ENCODE results near the gene SLC7A1. TPM values are rescaled to one million over a fixed set of nuclear protein-coding genes. Genes with fewer than 3 reads are reported as not detected.
A peak's percentile ranks its signal among the peaks of the same experiment; 100 is the strongest.

The SLC7A1 gene
- polyA plus RNA-seq, 3 donors = 0.89 to 2.2 (median 0.92) TPM

GRCh38 chr13:29546662-29547061 lies 48.8 kb downstream of the SLC7A1 start:
- Histone ChIP-seq H3K4me3 (replicated peaks in 1 of 3; ENCODE audit: low read depth in 2 of 3, low read length in 3 of 3) (no peak overlapping the region), H3K4me2 (replicated peaks; ENCODE audit: extremely low read depth, low read length, poor library complexity, severe bottlenecking) (no peak overlapping the region), H3K4me1 (ENCODE audit: control insufficient read depth in 1 of 2, insufficient read depth in 2 of 2, low read length in 2 of 2) (no peaks in the 10 kb centered on the region), H3K79me2 (ENCODE audit: insufficient read depth, low read length) (peaks cover 26% of the 10 kb centered on the region), H3K27ac (ENCODE audit: low read depth in 1 of 2, low read length in 2 of 2) (no peak overlapping the region), H3K9ac (ENCODE audit: insufficient read depth, low read length, poor library complexity, severe bottlenecking) (no peak overlapping the region), H3K27me3 (ENCODE audit: control insufficient read depth in 2 of 2, insufficient read depth in 2 of 2, low read length in 2 of 2) (no peaks in the 10 kb centered on the region), H3K36me3 (replicated peaks in 1 of 2; ENCODE audit: control insufficient read depth in 1 of 2, insufficient read depth in 2 of 2, low read length in 2 of 2) (peaks cover 21 to 46% of the 10 kb centered on the region in 2 donors), H4K20me1 (ENCODE audit: insufficient read depth, low read length) (no peaks in the 10 kb centered on the region), H3K9me3 (replicated peaks in 1 of 2; ENCODE audit: control insufficient read depth in 1 of 2, insufficient read depth in 1 of 2, low read length in 2 of 2) (no peaks in the 10 kb centered on the region), H2AFZ (ENCODE audit: insufficient read depth, low read depth, low read length, poor library complexity, severe bottlenecking) (no peak overlapping the region)
- Mint-ChIP-seq H3K27me3 (ENCODE audit: low read depth in 3 of 3) (no peaks in the 10 kb centered on the region), H3K4me1 (no peaks in the 10 kb centered on the region), H3K4me3 (no peak overlapping the region), H3K27ac (peak overlapping the region in 3 of 7 donors; percentile 8 to 63 (median 9)), H3K9me3 (no peaks in the 10 kb centered on the region), H3K36me3 (peaks cover 45 to 48% of the 10 kb centered on the region in 2 donors)
- 100% methylated on average over 4 of the region's 8 CpGs for WGBS (ENCODE audit: insufficient coverage)
- TF ChIP-seq CTCF (IDR thresholded peaks at IDR 0.05) = no peak
- intact Hi-C loops (cut with micrococcal nuclease) = no loop called here
- DNase-seq = no peak

DNA sequence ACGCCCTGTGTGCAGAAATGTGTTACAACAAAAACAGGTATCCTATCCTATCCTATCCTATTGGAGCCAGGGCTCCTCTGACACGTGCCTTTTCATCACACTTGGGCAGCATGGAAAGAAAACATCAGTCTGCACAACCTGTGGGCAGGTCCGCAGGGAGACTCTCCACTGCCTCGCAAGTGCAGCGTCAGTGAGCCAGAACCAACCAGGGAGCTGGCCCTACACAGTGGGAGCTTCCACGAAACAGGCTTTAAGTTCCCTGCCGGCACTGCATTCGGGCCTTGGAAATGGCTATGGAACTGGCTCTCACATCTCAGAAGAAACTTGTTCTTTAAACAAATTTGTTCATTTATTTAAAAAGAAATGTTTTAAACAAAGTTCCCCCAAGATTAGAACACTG lies 49.5 kb downstream of the SLC7A1 start:
- Mint-ChIP-seq H3K36me3 (peaks cover 41 to 43% of the 10 kb centered on the region in 2 donors), H3K27ac (no peak overlapping the region), H3K27me3 (ENCODE audit: low read depth in 3 of 3) (no peaks in the 10 kb centered on the region), H3K4me3 (no peak overlapping the region), H3K9me3 (no peaks in the 10 kb centered on the region), H3K4me1 (no peaks in the 10 kb centered on the region)
- H3K79me2 ChIP-seq (ENCODE audit: insufficient read depth, low read length) = peaks cover 26% of the 10 kb centered on the region
- no peak overlapping the region for H3K9ac ChIP-seq (ENCODE audit: insufficient read depth, low read length, poor library complexity, severe bottlenecking)
- no peaks in the 10 kb centered on the region for H3K27me3 ChIP-seq (ENCODE audit: control insufficient read depth in 2 of 2, insufficient read depth in 2 of 2, low read length in 2 of 2)
- DNase-seq = no peak
- H3K4me3 ChIP-seq (replicated peaks in 1 of 3; ENCODE audit: low read depth in 2 of 3, low read length in 3 of 3) = no peak overlapping the region
- TF ChIP-seq CTCF (IDR thresholded peaks at IDR 0.05) = no peak
- H4K20me1 ChIP-seq (ENCODE audit: insufficient read depth, low read length) = no peaks in the 10 kb centered on the region
- intact Hi-C loops (cut with micrococcal nuclease) = no loop called here
- H3K4me1 ChIP-seq (ENCODE audit: control insufficient read depth in 1 of 2, insufficient read depth in 2 of 2, low read length in 2 of 2) = no peaks in the 10 kb centered on the region
- 97% methylated on average over 5 of the region's 8 CpGs for WGBS (ENCODE audit: insufficient coverage)
- no peaks in the 10 kb centered on the region for H3K9me3 ChIP-seq (replicated peaks in 1 of 2; ENCODE audit: control insufficient read depth in 1 of 2, insufficient read depth in 1 of 2, low read length in 2 of 2)
- no peak overlapping the region for H3K4me2 ChIP-seq (replicated peaks; ENCODE audit: extremely low read depth, low read length, poor library complexity, severe bottlenecking)
- peaks cover 21 to 39% of the 10 kb centered on the region in 2 donors for H3K36me3 ChIP-seq (replicated peaks in 1 of 2; ENCODE audit: control insufficient read depth in 1 of 2, insufficient read depth in 2 of 2, low read length in 2 of 2)
- no peak overlapping the region for H3K27ac ChIP-seq (ENCODE audit: low read depth in 1 of 2, low read length in 2 of 2)
- H2AFZ ChIP-seq (ENCODE audit: insufficient read depth, low read depth, low read length, poor library complexity, severe bottlenecking) = no peak overlapping the region

Data from CD14-positive monocyte (primary cell).